Measurements from ENCODE around the gene ALKBH5. TPM values are rescaled to one million over a fixed set of nuclear protein-coding genes. Genes with fewer than 3 reads are reported as not detected.
A peak's percentile ranks its signal among the peaks of the same experiment; 100 is the strongest.

ALKBH5 gene
- total RNA-seq, 1 experiment from 2014 or later, result 105 TPM

- TF ChIP-seq KAT7 (CRISPR knock-in tag; IDR thresholded peaks at IDR 0.05; ENCODE audit: borderline replicate concordance) (no peak), ZNF121 (CRISPR knock-in tag; IDR thresholded peaks at IDR 0.05) (no peak), ZBTB21 (CRISPR knock-in tag; IDR thresholded peaks at IDR 0.05; ENCODE audit: borderline replicate concordance) (0 out of 2 replicates have a peak, but pooled peaks have one; percentile 20), TCF7 (CRISPR knock-in tag; IDR thresholded peaks at IDR 0.05; ENCODE audit: low read depth) (no peak), GTF2I (CRISPR knock-in tag; conservative IDR thresholded peaks at IDR 0.05) (no peak), RORB (CRISPR knock-in tag; IDR thresholded peaks at IDR 0.05) (no peak), CREM (CRISPR knock-in tag; IDR thresholded peaks at IDR 0.05) (no peak), ZNF317 (CRISPR knock-in tag; IDR thresholded peaks at IDR 0.05; ENCODE audit: borderline replicate concordance, low read depth) (no peak), NR1H2 (CRISPR knock-in tag; IDR thresholded peaks at IDR 0.05) (no peak), CDX4 (CRISPR knock-in tag; IDR thresholded peaks at IDR 0.05; ENCODE audit: borderline replicate concordance) (no peak), CBFB (CRISPR knock-in tag; IDR thresholded peaks at IDR 0.05; ENCODE audit: low read depth) (no peak), ZNF671 (CRISPR knock-in tag; IDR thresholded peaks at IDR 0.05) (no peak), NR2C2 (CRISPR knock-in tag; IDR thresholded peaks at IDR 0.05) (no peak), CREB1 (CRISPR knock-in tag; IDR thresholded peaks at IDR 0.05) (no peak), ZNF423 (CRISPR knock-in tag; IDR thresholded peaks at IDR 0.05) (no peak), AFF4 (CRISPR knock-in tag; IDR thresholded peaks at IDR 0.05; ENCODE audit: borderline replicate concordance) (no peak), OVOL2 (CRISPR knock-in tag; IDR thresholded peaks at IDR 0.05; ENCODE audit: borderline replicate concordance) (no peak), ZNF532 (CRISPR knock-in tag; IDR thresholded peaks at IDR 0.05; ENCODE audit: borderline replicate concordance) (no peak), HMGA2 (CRISPR knock-in tag; IDR thresholded peaks at IDR 0.05) (no peak)
- TF ChIP-seq, protein P1, sequence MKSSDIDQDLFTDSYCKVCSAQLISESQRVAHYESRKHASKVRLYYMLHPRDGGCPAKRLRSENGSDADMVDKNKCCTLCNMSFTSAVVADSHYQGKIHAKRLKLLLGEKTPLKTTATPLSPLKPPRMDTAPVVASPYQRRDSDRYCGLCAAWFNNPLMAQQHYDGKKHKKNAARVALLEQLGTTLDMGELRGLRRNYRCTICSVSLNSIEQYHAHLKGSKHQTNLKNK (CRISPR knock-in tag; IDR thresholded peaks at IDR 0.05), result no peak
- TF ChIP-seq, protein P2, sequence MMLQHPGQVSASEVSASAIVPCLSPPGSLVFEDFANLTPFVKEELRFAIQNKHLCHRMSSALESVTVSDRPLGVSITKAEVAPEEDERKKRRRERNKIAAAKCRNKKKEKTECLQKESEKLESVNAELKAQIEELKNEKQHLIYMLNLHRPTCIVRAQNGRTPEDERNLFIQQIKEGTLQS (CRISPR knock-in tag; conservative IDR thresholded peaks at IDR 0.05), result no peak
- TF ChIP-seq, protein P3, sequence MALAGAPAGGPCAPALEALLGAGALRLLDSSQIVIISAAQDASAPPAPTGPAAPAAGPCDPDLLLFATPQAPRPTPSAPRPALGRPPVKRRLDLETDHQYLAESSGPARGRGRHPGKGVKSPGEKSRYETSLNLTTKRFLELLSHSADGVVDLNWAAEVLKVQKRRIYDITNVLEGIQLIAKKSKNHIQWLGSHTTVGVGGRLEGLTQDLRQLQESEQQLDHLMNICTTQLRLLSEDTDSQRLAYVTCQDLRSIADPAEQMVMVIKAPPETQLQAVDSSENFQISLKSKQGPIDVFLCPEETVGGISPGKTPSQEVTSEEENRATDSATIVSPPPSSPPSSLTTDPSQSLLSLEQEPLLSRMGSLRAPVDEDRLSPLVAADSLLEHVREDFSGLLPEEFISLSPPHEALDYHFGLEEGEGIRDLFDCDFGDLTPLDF (CRISPR knock-in tag; IDR thresholded peaks at IDR 0.05), result no peak
- TF ChIP-seq, protein P4, sequence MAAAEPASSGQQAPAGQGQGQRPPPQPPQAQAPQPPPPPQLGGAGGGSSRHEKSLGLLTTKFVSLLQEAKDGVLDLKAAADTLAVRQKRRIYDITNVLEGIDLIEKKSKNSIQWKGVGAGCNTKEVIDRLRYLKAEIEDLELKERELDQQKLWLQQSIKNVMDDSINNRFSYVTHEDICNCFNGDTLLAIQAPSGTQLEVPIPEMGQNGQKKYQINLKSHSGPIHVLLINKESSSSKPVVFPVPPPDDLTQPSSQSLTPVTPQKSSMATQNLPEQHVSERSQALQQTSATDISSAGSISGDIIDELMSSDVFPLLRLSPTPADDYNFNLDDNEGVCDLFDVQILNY (CRISPR knock-in tag; IDR thresholded peaks at IDR 0.05), result no peak
- TF ChIP-seq, protein P5, sequence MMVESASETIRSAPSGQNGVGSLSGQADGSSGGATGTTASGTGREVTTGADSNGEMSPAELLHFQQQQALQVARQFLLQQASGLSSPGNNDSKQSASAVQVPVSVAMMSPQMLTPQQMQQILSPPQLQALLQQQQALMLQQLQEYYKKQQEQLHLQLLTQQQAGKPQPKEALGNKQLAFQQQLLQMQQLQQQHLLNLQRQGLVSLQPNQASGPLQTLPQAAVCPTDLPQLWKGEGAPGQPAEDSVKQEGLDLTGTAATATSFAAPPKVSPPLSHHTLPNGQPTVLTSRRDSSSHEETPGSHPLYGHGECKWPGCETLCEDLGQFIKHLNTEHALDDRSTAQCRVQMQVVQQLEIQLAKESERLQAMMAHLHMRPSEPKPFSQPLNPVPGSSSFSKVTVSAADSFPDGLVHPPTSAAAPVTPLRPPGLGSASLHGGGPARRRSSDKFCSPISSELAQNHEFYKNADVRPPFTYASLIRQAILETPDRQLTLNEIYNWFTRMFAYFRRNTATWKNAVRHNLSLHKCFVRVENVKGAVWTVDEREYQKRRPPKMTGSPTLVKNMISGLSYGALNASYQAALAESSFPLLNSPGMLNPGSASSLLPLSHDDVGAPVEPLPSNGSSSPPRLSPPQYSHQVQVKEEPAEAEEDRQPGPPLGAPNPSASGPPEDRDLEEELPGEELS (CRISPR knock-in tag; IDR thresholded peaks at IDR 0.05), result peak; percentile 22; the same call in 1 of the 2 replicates
- TF ChIP-seq, protein P6, sequence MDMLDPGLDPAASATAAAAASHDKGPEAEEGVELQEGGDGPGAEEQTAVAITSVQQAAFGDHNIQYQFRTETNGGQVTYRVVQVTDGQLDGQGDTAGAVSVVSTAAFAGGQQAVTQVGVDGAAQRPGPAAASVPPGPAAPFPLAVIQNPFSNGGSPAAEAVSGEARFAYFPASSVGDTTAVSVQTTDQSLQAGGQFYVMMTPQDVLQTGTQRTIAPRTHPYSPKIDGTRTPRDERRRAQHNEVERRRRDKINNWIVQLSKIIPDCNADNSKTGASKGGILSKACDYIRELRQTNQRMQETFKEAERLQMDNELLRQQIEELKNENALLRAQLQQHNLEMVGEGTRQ (CRISPR knock-in tag; IDR thresholded peaks at IDR 0.05), result no peak
These were observed 40.9 kb downstream of the ALKBH5 start (continued) for GRCh38 chr17:18224387-18225120.

All from WTC11 (cell line).